Daoy (cell line): Measurements from ENCODE around the gene GADD45A. TPM values are rescaled to one million over a fixed set of nuclear protein-coding genes. Genes with fewer than 3 reads are reported as not detected.
A peak's percentile ranks its signal among the peaks of the same experiment; 100 is the strongest.

Experiments used
- DNase-seq: peaks from one replicate; pipeline ENCODE4 v3.0.0-alpha.2; 2015; ENCODE audit warnings: low read depth
- total RNA-seq: library from RNA; depleted of rRNA; stranded (reverse); fragments of >200 nt; shearing (Covaris generic); gene quantifications from 2 replicates; pipeline ENCODE4 v1.2.3, GENCODE V29; 2014

The GADD45A gene
- total RNA-seq, 1 experiment from 2014 or later: 82.6 TPM

DNA sequence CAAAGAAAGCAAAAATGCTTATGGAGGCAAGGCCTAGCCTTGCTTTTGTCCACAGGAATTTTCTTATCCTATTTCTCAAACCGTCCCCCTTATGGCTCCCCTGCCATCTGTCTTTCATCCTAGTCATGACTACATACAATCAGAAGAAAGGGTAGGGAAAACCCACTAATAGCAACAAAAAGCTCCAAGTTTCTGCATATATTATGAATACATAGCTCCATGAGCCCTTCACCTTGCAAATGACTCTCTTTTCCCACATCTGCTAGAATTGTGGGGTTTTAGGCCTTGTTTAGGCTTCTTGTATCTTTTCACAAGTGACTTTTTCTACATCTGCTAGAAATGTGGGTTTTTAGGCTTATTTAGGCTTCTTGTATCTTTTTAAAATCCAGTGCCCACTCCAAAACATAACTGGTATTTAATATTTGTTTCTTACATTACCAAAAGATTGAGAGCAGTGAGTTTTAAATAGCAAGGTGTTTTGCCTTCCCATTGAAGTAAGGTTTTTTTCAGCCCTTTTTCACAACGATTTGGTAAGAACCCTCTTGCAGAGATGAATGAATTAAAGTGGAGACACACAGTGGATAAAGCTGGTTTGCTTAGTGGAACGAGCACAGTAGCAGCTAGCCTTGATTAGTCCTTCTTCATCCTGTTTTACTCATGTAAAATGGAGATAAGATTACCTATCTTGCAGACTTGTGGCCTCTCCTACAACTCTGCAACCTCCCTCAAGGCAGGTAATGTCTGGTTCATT is 4.4 kb downstream of the GADD45A start:
- no peak for DNase-seq

DNA sequence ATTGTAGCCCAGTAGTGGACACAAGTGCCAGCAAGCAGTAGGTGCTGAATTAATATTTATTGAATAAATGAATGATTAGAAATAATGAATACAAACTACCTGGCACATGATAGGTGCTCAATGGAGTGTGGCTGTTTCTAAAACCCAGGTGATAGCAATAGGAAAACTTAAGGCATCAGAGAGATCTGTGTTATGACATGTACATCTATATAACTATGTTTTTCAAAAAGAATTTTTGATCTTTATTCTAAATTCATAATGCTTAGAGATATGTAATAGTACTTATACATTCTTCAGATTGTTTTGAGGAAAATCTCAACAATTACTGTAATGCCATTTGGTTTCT is 5.0 kb downstream of the GADD45A start:
- DNase-seq: no peak

- no peak for DNase-seq
Observed at GRCh38 chr1:67690411-67690810, 5.4 kb downstream of the GADD45A start.

GRCh38 chr1:67691712-67692111 is 6.7 kb downstream of the GADD45A start:
- no peak for DNase-seq

DNA sequence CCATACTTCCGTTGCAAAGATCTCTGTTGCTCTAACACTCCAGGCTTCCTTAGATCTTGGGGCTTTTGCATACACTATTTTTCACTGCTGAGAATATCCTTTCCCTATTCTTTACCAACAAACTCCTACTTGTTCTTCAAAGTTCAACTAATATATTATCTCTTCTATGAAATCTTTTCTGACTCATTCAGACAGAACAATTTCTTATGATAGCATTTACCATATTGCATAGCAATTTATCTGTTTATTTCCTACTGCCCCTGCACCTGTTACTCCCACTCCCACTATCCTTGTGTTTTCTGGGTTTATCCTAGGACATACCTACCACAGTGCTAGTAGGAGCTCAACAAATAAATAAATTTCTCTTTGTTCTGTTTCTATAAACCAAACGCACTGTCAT is 11.0 kb downstream of the GADD45A start:
- DNase-seq: no peak

GRCh38 chr1:67696708-67697107 is 11.7 kb downstream of the GADD45A start:
- DNase-seq: no peak

GRCh38 chr1:67700220-67700619 is 15.2 kb downstream of the GADD45A start:
- no peak for DNase-seq

- peak; percentile 83 for DNase-seq
Observed at GRCh38 chr1:67700692-67701410, 15.8 kb downstream of the GADD45A start.

DNA sequence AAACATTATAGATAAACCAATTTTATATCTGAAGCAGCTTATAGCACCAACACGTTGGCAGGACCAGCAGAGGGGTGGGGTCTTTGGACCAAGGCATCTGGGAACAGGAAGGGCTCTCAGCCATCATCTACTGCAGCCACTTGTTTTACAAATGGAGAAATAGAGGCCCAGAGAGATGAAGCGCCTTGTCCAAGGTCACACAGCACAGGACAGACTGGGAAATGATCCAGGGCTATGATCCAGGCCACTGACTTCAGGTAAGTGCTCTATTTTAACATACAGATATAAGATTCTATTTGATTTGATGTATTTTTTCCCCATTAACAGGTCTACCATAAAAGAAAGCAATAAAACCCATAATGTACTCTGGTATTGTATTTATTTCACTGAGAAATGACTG is 16.9 kb downstream of the GADD45A start:
- DNase-seq: no peak

- DNase-seq: no peak
Observed at GRCh38 chr1:67704351-67704750, 19.4 kb downstream of the GADD45A start.

- DNase-seq: no peak
Observed at GRCh38 chr1:67705735-67706453, 20.9 kb downstream of the GADD45A start.

DNA sequence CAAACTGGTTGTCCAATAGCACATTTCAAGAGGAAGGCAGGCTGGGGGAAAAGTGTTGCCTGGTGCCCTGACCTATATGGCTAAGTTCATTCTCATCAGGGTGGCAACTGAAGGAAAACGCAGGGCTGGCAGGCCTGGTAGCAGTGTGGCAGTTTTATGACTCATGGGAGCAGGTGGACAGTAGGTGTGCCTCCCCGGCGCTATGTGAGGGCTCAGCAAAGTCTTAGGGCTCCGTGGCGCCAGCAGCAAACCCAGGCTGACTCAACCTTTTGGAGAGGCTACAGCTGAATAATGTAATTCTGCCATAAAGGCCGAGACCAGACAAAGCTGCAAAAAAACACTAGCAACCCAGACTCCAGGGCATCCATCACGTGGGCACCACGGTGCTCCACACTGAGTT is 23.6 kb downstream of the GADD45A start:
- no peak for DNase-seq

DNA sequence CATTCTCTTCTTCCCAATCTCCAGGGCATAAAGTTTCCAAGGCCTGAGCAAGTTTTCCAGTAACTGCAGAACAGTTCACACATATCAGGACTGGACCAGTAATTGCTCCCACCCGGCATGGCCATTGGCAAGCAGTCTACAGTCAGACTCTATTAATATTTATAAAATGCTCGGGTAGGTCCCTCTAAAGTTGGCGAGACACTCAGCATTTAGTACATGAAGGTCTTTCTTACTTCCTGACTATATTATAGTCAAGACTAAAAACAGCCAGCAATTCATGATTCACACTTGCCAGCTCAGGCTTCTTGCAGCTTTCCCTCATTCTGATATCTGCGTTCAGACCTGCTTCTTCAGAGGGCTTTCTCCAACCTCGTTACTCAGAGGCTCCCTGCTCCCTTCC is 25.4 kb downstream of the GADD45A start:
- DNase-seq: peak; percentile 51

- no peak for DNase-seq
Observed at GRCh38 chr1:67711158-67711854, 26.3 kb downstream of the GADD45A start.

GRCh38 chr1:67711855-67712212 is 26.8 kb downstream of the GADD45A start:
- no peak for DNase-seq

- peak; percentile 94 for DNase-seq
Observed at GRCh38 chr1:67713057-67713846, 28.3 kb downstream of the GADD45A start.

DNA sequence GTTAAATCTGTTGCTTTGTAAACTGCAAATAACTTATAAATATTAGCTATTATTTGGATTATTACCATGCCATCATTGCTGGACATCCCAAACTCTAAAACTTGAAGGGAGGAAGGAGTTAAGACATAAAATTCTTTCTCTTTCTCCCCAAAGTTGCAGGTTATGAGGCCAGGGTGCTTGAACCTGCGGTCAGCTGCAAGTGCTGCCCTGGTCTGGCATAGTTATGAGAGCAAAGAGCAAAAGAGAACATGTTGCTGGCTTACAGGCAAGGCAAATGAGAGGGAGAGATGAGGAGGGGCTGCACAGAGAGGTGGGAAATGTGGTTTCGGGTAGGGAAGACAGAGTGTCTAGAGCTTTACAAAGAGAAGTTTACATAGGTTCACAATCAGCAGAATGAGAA is 30.8 kb downstream of the GADD45A start:
- DNase-seq: no peak

DNA sequence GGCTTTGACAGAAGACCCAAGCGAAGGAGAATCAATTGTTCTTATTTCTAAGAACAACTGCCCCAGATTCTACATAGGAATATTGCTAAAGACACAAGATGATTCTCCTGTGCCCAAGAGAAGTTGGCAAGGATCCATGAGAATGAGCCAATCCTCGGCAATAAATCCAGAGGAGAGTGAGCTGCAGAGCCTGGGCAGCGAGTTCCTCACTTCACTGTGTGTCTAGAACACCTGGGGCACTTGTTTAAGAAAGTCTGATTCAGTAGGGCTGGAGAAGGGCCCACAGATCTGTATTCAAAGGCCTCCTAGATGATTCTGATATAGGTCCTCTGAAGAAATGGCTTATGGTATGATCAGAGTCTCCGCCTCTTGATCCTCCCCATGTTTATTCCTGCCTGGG is 31.8 kb downstream of the GADD45A start:
- peak; percentile 36 for DNase-seq

GRCh38 chr1:67717876-67718275 is 32.9 kb downstream of the GADD45A start:
- DNase-seq: peak; percentile 77

GRCh38 chr1:67719329-67720196 is 34.6 kb downstream of the GADD45A start:
- peak; percentile 60 for DNase-seq
